K562 (cell line): ENCODE results near the gene LRP1B. TPM values are rescaled to one million over a fixed set of nuclear protein-coding genes. Genes with fewer than 3 reads are reported as not detected.

Source experiments
- ATAC-seq: fragments of 200-7000 bp; cut with Tn5 transposase; 3 replicates; pipeline ENCODE4 v1.9.1; 2020; ENCODE audit warnings: moderate library complexity
- BruUV-seq: library from RNA; stranded (reverse); fragments of 400-500 nt; replicated peaks from 2 replicates; lab custom pipeline; 2021; lab: Mats Ljungman, UMichigan
- CTCF ChIA-PET: fragments of 300-600 bp; formaldehyde crosslinking; extraction: SDS; loops from one replicate; lab custom pipeline; 2021; ENCODE audit warnings: low intra/inter-chr PET ratio; lab: Yijun Ruan, JAX
- POLR2A ChIA-PET: fragments of 300-600, 350-650 bp; sonication (Branson Sonifier 250); formaldehyde crosslinking; extraction: SDS; loops from one replicate; lab custom pipeline; 2021; ENCODE audit warnings: antibody characterized with exemption, inconsistent platforms; lab: Yijun Ruan, JAX
- DNase-seq, 4 experiments: peaks; one replicate each; pipeline versions ENCODE4 v3.0.0 to v3.0.0-alpha.2; 2011 to 2018; ENCODE audit warnings: low spot score in 3 of 4, mixed read lengths in 3 of 4; ENCODE audit errors: extremely low read depth in 1 of 4
- FAIRE-seq: peaks from 2 replicates; lab custom pipeline; 2011; peaks lifted over from hg19 to GRCh38; lab: Jason Lieb, UNC
- H2AFZ ChIP-seq: 2 replicates; pipeline ENCODE4 v1.6.0; 2011; ENCODE audit warnings: low read depth, low read length, control low read depth, inconsistent platforms
- H3K27ac ChIP-seq: fragments of 200-600 bp; 3 replicates; pipeline ENCODE4 v1.8.0; 2011; ENCODE audit warnings: low read depth, mild to moderate bottlenecking, control low read depth, inconsistent platforms, low read length, moderate library complexity, mixed read lengths; ENCODE audit errors: extremely low read depth
- H3K27me3 ChIP-seq, 2 experiments: fragments of 300-600 bp in 1 of 2; 2 replicates in 1 of 2; 3 replicates in 1 of 2; pipeline versions ENCODE4 v1.6.0 to v1.8.0; 2011; ENCODE audit warnings: inconsistent platforms in 2 of 2, low read length in 2 of 2, mild to moderate bottlenecking in 1 of 2, mixed read lengths in 1 of 2, moderate library complexity in 1 of 2; ENCODE audit not compliant: control insufficient read depth in 2 of 2, insufficient read depth in 2 of 2
- H3K36me3 ChIP-seq: fragments of 300-600 bp; 3 replicates; pipeline ENCODE4 v1.8.0; 2011; ENCODE audit warnings: mild to moderate bottlenecking, low read length, inconsistent platforms; ENCODE audit not compliant: control insufficient read depth, insufficient read depth
- H3K4me1 ChIP-seq, 2 experiments: fragments of 200-600 bp in 1 of 2; replicated peaks in 1 of 2; 2 replicates in 1 of 2; 3 replicates in 1 of 2; pipeline versions ENCODE4 v1.5.1 to v1.8.0; 2011; ENCODE audit warnings: inconsistent platforms in 2 of 2, low read length in 2 of 2, mild to moderate bottlenecking in 1 of 2, mixed read lengths in 1 of 2, moderate library complexity in 1 of 2; ENCODE audit not compliant: control insufficient read depth in 2 of 2, insufficient read depth in 2 of 2
- H3K4me2 ChIP-seq: 2 replicates; pipeline ENCODE4 v1.6.1; 2011; ENCODE audit warnings: low read length, control low read depth, inconsistent platforms, mixed read lengths; ENCODE audit not compliant: insufficient read depth
- H3K4me3 ChIP-seq: fragments of 200-600 bp; sonication (generic), shearing (Covaris generic); 2 replicates; pipeline ENCODE4 v1.5.1; 2016; ENCODE audit warnings: control low read depth, inconsistent platforms
- H3K79me2 ChIP-seq: fragments of 200-600 bp; 3 replicates; pipeline ENCODE4 v1.8.0; 2011; ENCODE audit warnings: low read length, inconsistent platforms; ENCODE audit not compliant: control insufficient read depth, insufficient read depth
- H3K9ac ChIP-seq, 2 experiments: 2 replicates each; pipeline versions ENCODE4 v1.6.0 to v1.6.1; 2011; ENCODE audit warnings: low read depth in 2 of 2, low read length in 2 of 2, control low read depth in 1 of 2, inconsistent platforms in 1 of 2, mild to moderate bottlenecking in 1 of 2, mixed read lengths in 1 of 2; ENCODE audit not compliant: insufficient read depth in 1 of 2
- H3K9me1 ChIP-seq: one replicate; pipeline ENCODE4 v1.6.0; 2011; ENCODE audit warnings: inconsistent platforms, mild to moderate bottlenecking, low read length, moderate library complexity; ENCODE audit not compliant: control insufficient read depth, insufficient read depth
- H3K9me3 ChIP-seq: replicated peaks from 2 replicates; pipeline ENCODE4 v1.5.1; 2011; ENCODE audit warnings: low read depth, low read length, inconsistent platforms; ENCODE audit not compliant: control insufficient read depth, insufficient read depth
- H4K20me1 ChIP-seq: replicated peaks from 2 replicates; pipeline ENCODE4 v1.6.1; 2011; ENCODE audit warnings: low read length, inconsistent platforms, mixed read lengths; ENCODE audit not compliant: control insufficient read depth, insufficient read depth
- BRD9 ChIP-seq: fragments of 450-650 bp; IDR thresholded peaks from 2 replicates; pipeline ENCODE4 v1.6.1; 2018; ENCODE audit warnings: low read depth; ENCODE audit not compliant: partially characterized antibody
- CBX2 ChIP-seq: fragments of 200-600 bp; sonication (generic); IDR thresholded peaks from one replicate; pipeline ENCODE4 v1.6.1; 2012; ENCODE audit warnings: mild to moderate bottlenecking, low read length, inconsistent platforms; ENCODE audit not compliant: insufficient read depth, poor library complexity, severe bottlenecking
- CHD1 ChIP-seq: fragments of 200-600 bp; sonication (generic); IDR thresholded peaks from one replicate; pipeline ENCODE4 v1.6.1; 2012; ENCODE audit warnings: mild to moderate bottlenecking, moderate library complexity, low read length, inconsistent platforms
- COPS2 ChIP-seq: fragments of 450-650 bp; conservative IDR thresholded peaks from 2 replicates; pipeline ENCODE4 v1.6.1; 2016; ENCODE audit warnings: mild to moderate bottlenecking, moderate library complexity
- DPF2 ChIP-seq: fragments of 450-650 bp; IDR thresholded peaks from 2 replicates; pipeline ENCODE4 v1.6.1; 2016
- NEUROD1 ChIP-seq: fragments of 150-350 bp; IDR thresholded peaks from 2 replicates; pipeline ENCODE4 v1.6.1; 2014; ENCODE audit warnings: borderline replicate concordance, low read length, low read depth; ENCODE audit not compliant: partially characterized antibody
- PHTF2 ChIP-seq: fragments of 250-450 bp; sonication (Bioruptor Pico); IDR thresholded peaks from 2 replicates; pipeline ENCODE4 v1.5.0; 2021; ENCODE audit warnings: mild to moderate bottlenecking
- POLR2AphosphoS2 ChIP-seq: IDR thresholded peaks from 2 replicates; pipeline ENCODE4 v1.6.1; 2012; ENCODE audit warnings: low read length, improper control_type of control experiment
- PRMT5 ChIP-seq: sonication (generic); formaldehyde crosslinking; IDR thresholded peaks from 2 replicates; pipeline ENCODE4 v1.5.0; 2020; ENCODE audit warnings: missing genetic modification reagents
- SMAD2 ChIP-seq: fragments of 150-350 bp; IDR thresholded peaks from 2 replicates; pipeline ENCODE4 v1.6.1; 2014; ENCODE audit warnings: low read depth, mild to moderate bottlenecking, low read length
- TCF7 ChIP-seq: sonication (generic); IDR thresholded peaks from 2 replicates; pipeline ENCODE4 v1.6.1; 2016; ENCODE audit warnings: antibody characterized with exemption, borderline replicate concordance
- ZNF75A ChIP-seq: fragments of 450-650 bp; formaldehyde crosslinking; IDR thresholded peaks from 2 replicates; pipeline ENCODE4 v1.4.0; 2020; ENCODE audit warnings: mild to moderate bottlenecking
- WGBS: fragments of 100-300 bp; shearing (Covaris generic); methylation state at CpG from one replicate; pipeline ENCODE4 v1.1.6; 2016; ENCODE audit warnings: low coverage, mixed read lengths; ENCODE audit not compliant: insufficient coverage; ENCODE audit errors: missing lambda C conversion rate; 5-methylcytosine and 5-hydroxymethylcytosine counted together
- in situ Hi-C: fragments of 300-500 bp; cut with MboI; formaldehyde crosslinking; loops from 4 replicates; pipeline ENCODE4 v1.15.0; 2018; ENCODE audit warnings: inconsistent platforms, mixed read lengths
- intact Hi-C: fragments of 100-400 bp; cut with micrococcal nuclease; formaldehyde crosslinking; loops from 2 replicates; pipeline ENCODE4 v1.14.2; 2022
- polyA plus RNA-seq, 8 experiments: library from polyadenylated mRNA; depleted of rRNA in 4 of 8; stranded (reverse) in 5 of 8; unstranded in 3 of 8; fragments of >200 nt; fragmentation: Nextera tagmentation in 2 of 8; fragmentation: Illumina TruSeq in 1 of 8; extraction: Ambion mirVana in 2 of 8; extraction: Trizol in 1 of 8; gene quantifications; 2 replicates each; pipeline versions ENCODE4 v1.2.1 to v1.2.3, GENCODE V29; 2011 to 2014; ENCODE audit warnings: inconsistent platforms in 1 of 8, missing spikeins in 1 of 8
- total RNA-seq, 7 experiments: library from RNA; depleted of rRNA in 6 of 7; stranded (reverse); fragments of >200 nt in 6 of 7; fragmentation: Illumina TruSeq in 2 of 7; extraction: Trizol in 2 of 7; gene quantifications; 2 replicates each; pipeline versions ENCODE4 v1.2.1 to v1.2.3, GENCODE V29; 2011 to 2021; ENCODE audit warnings: low replicate concordance in 1 of 7
- TF ChIP-seq, protein P1 (sequence below): fragments of 450-650 bp; IDR thresholded peaks from 2 replicates; pipeline ENCODE4 v1.6.1; 2016; ENCODE audit warnings: missing biosample characterization, missing genetic modification characterization
- TF ChIP-seq, protein P2 (sequence below): fragments of 450-650 bp; IDR thresholded peaks from 2 replicates; pipeline ENCODE4 v1.7.0; 2016; ENCODE audit warnings: borderline replicate concordance
- TF ChIP-seq, protein P3 (sequence below): fragments of 450-650 bp; conservative IDR thresholded peaks from 2 replicates; pipeline ENCODE4 v1.6.1; 2016; ENCODE audit warnings: missing genetic modification characterization, low read depth, mild to moderate bottlenecking, missing compliant biosample characterization, moderate library complexity
- TF ChIP-seq, protein P4 (sequence below): fragments of 250-450 bp; sonication (Bioruptor Pico); IDR thresholded peaks from 2 replicates; pipeline ENCODE4 v1.9.0; 2021; ENCODE audit warnings: mild to moderate bottlenecking
- TF ChIP-seq, protein P5 (sequence below): fragments of 250-450 bp; sonication (Bioruptor Pico); IDR thresholded peaks from 2 replicates; pipeline ENCODE4 v1.5.0; 2020; ENCODE audit warnings: mild to moderate bottlenecking
- TF ChIP-seq, protein P6 (sequence below): sonication (generic); formaldehyde crosslinking; IDR thresholded peaks from 2 replicates; pipeline ENCODE4 v1.9.0; 2022; ENCODE audit warnings: mild to moderate bottlenecking, missing genetic modification reagents

Gene LRP1B
- total and polyA plus RNA-seq, 9 of the 15 experiments (the other 6 are each of a cell fraction or from before 2014, with no cell fraction given) = not detected

DNA sequence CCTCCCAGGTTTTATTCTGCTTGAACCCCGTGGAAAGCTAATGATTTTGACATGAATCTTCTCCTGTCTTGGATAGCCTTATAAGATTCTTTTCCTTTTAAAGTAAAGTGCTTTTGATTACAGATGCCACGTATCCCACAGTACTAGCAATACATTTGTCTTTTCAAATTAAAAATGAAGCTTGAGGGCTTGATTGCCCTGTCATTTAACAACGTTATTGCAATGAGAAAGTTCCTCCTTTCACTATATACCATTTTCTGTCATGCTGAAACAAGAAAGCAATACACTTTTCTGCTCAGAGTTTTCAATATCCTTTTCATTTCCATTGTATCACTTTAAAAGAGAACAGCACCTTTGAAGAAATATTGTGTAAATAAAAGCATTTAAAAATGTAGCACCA, 814.7 kb downstream of the LRP1B start:
- ChIA-PET CTCF (no interaction called here), POLR2A (no interaction called here)
- ATAC-seq = no peak
- H3K9me3 ChIP-seq = no peaks in the 10 kb centered on the region
- no TSS peak for BruUV-seq
- H3K9me1 ChIP-seq = no peaks in the 10 kb centered on the region
- intact Hi-C loops = no loop called here
- no peak for FAIRE-seq
- no peaks in the 10 kb centered on the region for H3K79me2 ChIP-seq
- H3K36me3 ChIP-seq = no peaks in the 10 kb centered on the region
- in situ Hi-C loops = no loop called here
- no peaks in the 10 kb centered on the region for H4K20me1 ChIP-seq
- H3K27ac ChIP-seq = no peak overlapping the region
- no peaks in the 10 kb centered on the region for H3K27me3 ChIP-seq
- no peak for DNase-seq
- H3K4me1 ChIP-seq = no peaks in the 10 kb centered on the region
- no peak overlapping the region for H3K9ac ChIP-seq
- no peak overlapping the region for H3K4me3 ChIP-seq
- H2AFZ ChIP-seq = no peak overlapping the region
- no peak overlapping the region for H3K4me2 ChIP-seq
- WGBS = 0% methylated on average over 3 of the region's 3 CpGs
- TF ChIP-seq, protein P1, sequence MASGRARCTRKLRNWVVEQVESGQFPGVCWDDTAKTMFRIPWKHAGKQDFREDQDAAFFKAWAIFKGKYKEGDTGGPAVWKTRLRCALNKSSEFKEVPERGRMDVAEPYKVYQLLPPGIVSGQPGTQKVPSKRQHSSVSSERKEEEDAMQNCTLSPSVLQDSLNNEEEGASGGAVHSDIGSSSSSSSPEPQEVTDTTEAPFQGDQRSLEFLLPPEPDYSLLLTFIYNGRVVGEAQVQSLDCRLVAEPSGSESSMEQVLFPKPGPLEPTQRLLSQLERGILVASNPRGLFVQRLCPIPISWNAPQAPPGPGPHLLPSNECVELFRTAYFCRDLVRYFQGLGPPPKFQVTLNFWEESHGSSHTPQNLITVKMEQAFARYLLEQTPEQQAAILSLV (tag) = no peak
- TF ChIP-seq PHTF2 = no peak
- no peak for TF ChIP-seq POLR2AphosphoS2
- TF ChIP-seq TCF7 = no peak
- TF ChIP-seq, protein P2, sequence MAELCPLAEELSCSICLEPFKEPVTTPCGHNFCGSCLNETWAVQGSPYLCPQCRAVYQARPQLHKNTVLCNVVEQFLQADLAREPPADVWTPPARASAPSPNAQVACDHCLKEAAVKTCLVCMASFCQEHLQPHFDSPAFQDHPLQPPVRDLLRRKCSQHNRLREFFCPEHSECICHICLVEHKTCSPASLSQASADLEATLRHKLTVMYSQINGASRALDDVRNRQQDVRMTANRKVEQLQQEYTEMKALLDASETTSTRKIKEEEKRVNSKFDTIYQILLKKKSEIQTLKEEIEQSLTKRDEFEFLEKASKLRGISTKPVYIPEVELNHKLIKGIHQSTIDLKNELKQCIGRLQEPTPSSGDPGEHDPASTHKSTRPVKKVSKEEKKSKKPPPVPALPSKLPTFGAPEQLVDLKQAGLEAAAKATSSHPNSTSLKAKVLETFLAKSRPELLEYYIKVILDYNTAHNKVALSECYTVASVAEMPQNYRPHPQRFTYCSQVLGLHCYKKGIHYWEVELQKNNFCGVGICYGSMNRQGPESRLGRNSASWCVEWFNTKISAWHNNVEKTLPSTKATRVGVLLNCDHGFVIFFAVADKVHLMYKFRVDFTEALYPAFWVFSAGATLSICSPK = no peak
- no peak for TF ChIP-seq NEUROD1
- TF ChIP-seq, protein P3, sequence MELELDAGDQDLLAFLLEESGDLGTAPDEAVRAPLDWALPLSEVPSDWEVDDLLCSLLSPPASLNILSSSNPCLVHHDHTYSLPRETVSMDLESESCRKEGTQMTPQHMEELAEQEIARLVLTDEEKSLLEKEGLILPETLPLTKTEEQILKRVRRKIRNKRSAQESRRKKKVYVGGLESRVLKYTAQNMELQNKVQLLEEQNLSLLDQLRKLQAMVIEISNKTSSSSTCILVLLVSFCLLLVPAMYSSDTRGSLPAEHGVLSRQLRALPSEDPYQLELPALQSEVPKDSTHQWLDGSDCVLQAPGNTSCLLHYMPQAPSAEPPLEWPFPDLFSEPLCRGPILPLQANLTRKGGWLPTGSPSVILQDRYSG = no peak
- TF ChIP-seq, protein P4, sequence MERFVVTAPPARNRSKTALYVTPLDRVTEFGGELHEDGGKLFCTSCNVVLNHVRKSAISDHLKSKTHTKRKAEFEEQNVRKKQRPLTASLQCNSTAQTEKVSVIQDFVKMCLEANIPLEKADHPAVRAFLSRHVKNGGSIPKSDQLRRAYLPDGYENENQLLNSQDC (CRISPR knock-in tag) = no peak
- no peak for TF ChIP-seq CBX2
- TF ChIP-seq COPS2 = no peak
- no peak for TF ChIP-seq CHD1
- no peak for TF ChIP-seq BRD9
- TF ChIP-seq PRMT5 (CRISPR knock-in tag) = no peak
- no peak for TF ChIP-seq DPF2
- TF ChIP-seq, protein P5, sequence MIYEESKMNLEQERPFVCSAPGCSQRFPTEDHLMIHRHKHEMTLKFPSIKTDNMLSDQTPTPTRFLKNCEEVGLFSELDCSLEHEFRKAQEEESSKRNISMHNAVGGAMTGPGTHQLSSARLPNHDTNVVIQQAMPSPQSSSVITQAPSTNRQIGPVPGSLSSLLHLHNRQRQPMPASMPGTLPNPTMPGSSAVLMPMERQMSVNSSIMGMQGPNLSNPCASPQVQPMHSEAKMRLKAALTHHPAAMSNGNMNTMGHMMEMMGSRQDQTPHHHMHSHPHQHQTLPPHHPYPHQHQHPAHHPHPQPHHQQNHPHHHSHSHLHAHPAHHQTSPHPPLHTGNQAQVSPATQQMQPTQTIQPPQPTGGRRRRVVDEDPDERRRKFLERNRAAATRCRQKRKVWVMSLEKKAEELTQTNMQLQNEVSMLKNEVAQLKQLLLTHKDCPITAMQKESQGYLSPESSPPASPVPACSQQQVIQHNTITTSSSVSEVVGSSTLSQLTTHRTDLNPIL (CRISPR knock-in tag) = no peak
- TF ChIP-seq, protein P6, sequence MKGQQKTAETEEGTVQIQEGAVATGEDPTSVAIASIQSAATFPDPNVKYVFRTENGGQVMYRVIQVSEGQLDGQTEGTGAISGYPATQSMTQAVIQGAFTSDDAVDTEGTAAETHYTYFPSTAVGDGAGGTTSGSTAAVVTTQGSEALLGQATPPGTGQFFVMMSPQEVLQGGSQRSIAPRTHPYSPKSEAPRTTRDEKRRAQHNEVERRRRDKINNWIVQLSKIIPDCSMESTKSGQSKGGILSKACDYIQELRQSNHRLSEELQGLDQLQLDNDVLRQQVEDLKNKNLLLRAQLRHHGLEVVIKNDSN = no peak
- TF ChIP-seq ZNF75A = no peak
- no peak for TF ChIP-seq SMAD2
